Ishikawa (cell line): ENCODE results near the gene ELAVL1.

Source experiments
- CEBPB ChIP-seq: IDR thresholded peaks from 2 replicates; pipeline ENCODE4 v1.6.1; 2012
- CREB1 ChIP-seq: IDR thresholded peaks from 2 replicates; pipeline ENCODE4 v1.6.1; 2012; ENCODE audit warnings: low read depth
- EP300 ChIP-seq: IDR thresholded peaks from 2 replicates; pipeline ENCODE4 v1.6.1; 2012; ENCODE audit warnings: borderline replicate concordance
- REST ChIP-seq: IDR thresholded peaks from 2 replicates; pipeline ENCODE4 v1.6.1; 2012; ENCODE audit warnings: low read depth, mild to moderate bottlenecking
- TAF1 ChIP-seq: IDR thresholded peaks from 2 replicates; pipeline ENCODE4 v1.6.1; 2012; ENCODE audit warnings: low read depth, mild to moderate bottlenecking
- YY1 ChIP-seq: IDR thresholded peaks from 2 replicates; pipeline ENCODE4 v1.6.1; 2012; ENCODE audit warnings: low read depth

- TF ChIP-seq EP300 (no peak), CREB1 (no peak), REST (no peak), TAF1 (no peak), YY1 (no peak), CEBPB (no peak)
Measured at GRCh38 chr19:8025316-8025715, 19.9 kb upstream of the ELAVL1 start.
